HepG2 (cell line): ENCODE data around the gene HOXB2. TPM values are rescaled to one million over a fixed set of nuclear protein-coding genes. Genes with fewer than 3 reads are reported as not detected.

ENCODE experiments used
- ATAC-seq: fragments of 200-7000 bp; cut with Tn5 transposase; 3 replicates; pipeline ENCODE4 v1.9.1; 2020; ENCODE audit warnings: mild to moderate bottlenecking, moderate library complexity
- BruUV-seq: library from RNA; stranded (reverse); fragments of 400-500 nt; replicated peaks from 2 replicates; lab custom pipeline; 2021; lab: Mats Ljungman, UMichigan
- CTCF ChIA-PET: fragments of 300-600 bp; formaldehyde crosslinking; extraction: SDS; loops from one replicate; lab custom pipeline; 2021; ENCODE audit warnings: low total read pairs, inconsistent platforms, low intra/inter-chr PET ratio; lab: Yijun Ruan, JAX
- POLR2A ChIA-PET: fragments of 350-600 bp; sonication (Branson Sonifier 250); formaldehyde crosslinking; loops from one replicate; lab custom pipeline; 2020; ENCODE audit warnings: antibody characterized with exemption, inconsistent platforms; lab: Yijun Ruan, JAX
- DNase-seq: peaks from one replicate; pipeline ENCODE4 v3.0.0-alpha.2; 2015; ENCODE audit warnings: low spot score
- FAIRE-seq: peaks from 3 replicates; lab custom pipeline; 2011; peaks lifted over from hg19 to GRCh38; lab: Jason Lieb, UNC
- H2AFZ ChIP-seq: one replicate; pipeline ENCODE4 v1.6.1; 2011; ENCODE audit warnings: low read length, inconsistent platforms
- H3K27ac ChIP-seq: fragments of 300-600 bp; 3 replicates; pipeline ENCODE4 v1.8.0; 2011; ENCODE audit warnings: mixed run types, mild to moderate bottlenecking, mixed read lengths, low read length, inconsistent platforms; ENCODE audit not compliant: insufficient read depth; ENCODE audit errors: extremely low read length
- H3K27me3 ChIP-seq, 2 experiments: fragments of 200-600 bp in 1 of 2; 2 replicates in 1 of 2; 3 replicates in 1 of 2; pipeline versions ENCODE4 v1.6.0 to v1.8.0; 2011; ENCODE audit warnings: low read length in 2 of 2, mild to moderate bottlenecking in 2 of 2, moderate library complexity in 2 of 2, inconsistent platforms in 1 of 2; ENCODE audit not compliant: insufficient read depth in 2 of 2, control insufficient read depth in 1 of 2
- H3K36me3 ChIP-seq, 2 experiments: fragments of 200-600 bp in 1 of 2; replicated peaks in 1 of 2; 2 replicates in 1 of 2; 3 replicates in 1 of 2; pipeline versions ENCODE4 v1.5.1 to v1.8.0; 2011; ENCODE audit warnings: low read length in 2 of 2, inconsistent platforms in 1 of 2; ENCODE audit not compliant: insufficient read depth in 2 of 2, control insufficient read depth in 1 of 2
- H3K4me1 ChIP-seq: 2 replicates; pipeline ENCODE4 v1.5.1; 2012; ENCODE audit warnings: low read length, inconsistent platforms; ENCODE audit not compliant: insufficient read depth
- H3K4me2 ChIP-seq: 2 replicates; pipeline ENCODE4 v1.6.0; 2011; ENCODE audit warnings: low read depth, low read length, inconsistent platforms
- H3K4me3 ChIP-seq, 3 experiments: fragments of 200-600 bp in 1 of 3; sonication (generic), shearing (Covaris generic) in 1 of 3; replicated peaks in 1 of 3; 2 replicates each; pipeline ENCODE4 v1.5.1; 2011 to 2016; ENCODE audit warnings: low read length in 3 of 3, inconsistent platforms in 2 of 3, low read depth in 2 of 3, mild to moderate bottlenecking in 2 of 3, control low read depth in 1 of 3, mixed read lengths in 1 of 3; ENCODE audit not compliant: insufficient read depth in 1 of 3
- H3K79me2 ChIP-seq: one replicate; pipeline ENCODE4 v1.6.1; 2011; ENCODE audit warnings: low read length, inconsistent platforms; ENCODE audit not compliant: insufficient read depth
- H3K9ac ChIP-seq: 2 replicates; pipeline ENCODE4 v1.6.0; 2011; ENCODE audit warnings: mild to moderate bottlenecking, low read depth, low read length, inconsistent platforms; ENCODE audit not compliant: insufficient read depth
- H3K9me3 ChIP-seq: 2 replicates; pipeline ENCODE4 v1.5.1; 2012; ENCODE audit warnings: mild to moderate bottlenecking, low read length
- H4K20me1 ChIP-seq: 2 replicates; pipeline ENCODE4 v1.6.0; 2011; ENCODE audit warnings: inconsistent platforms, mild to moderate bottlenecking, low read length, moderate library complexity; ENCODE audit not compliant: insufficient read depth
- DZIP1 ChIP-seq: sonication (generic); formaldehyde crosslinking; IDR thresholded peaks from 2 replicates; pipeline ENCODE4 v1.5.0; 2020; ENCODE audit warnings: mild to moderate bottlenecking, missing genetic modification reagents
- GATAD1 ChIP-seq: IDR thresholded peaks from 2 replicates; pipeline ENCODE4 v1.6.1; 2016; ENCODE audit warnings: missing genetic modification reagents, missing compliant biosample characterization
- LBX2 ChIP-seq: sonication (generic); formaldehyde crosslinking; IDR thresholded peaks from 2 replicates; pipeline ENCODE4 v1.5.0; 2020; ENCODE audit warnings: missing genetic modification reagents, mild to moderate bottlenecking, borderline replicate concordance
- MAFF ChIP-seq: IDR thresholded peaks from 2 replicates; pipeline ENCODE4 v1.6.1; 2011; ENCODE audit warnings: low read depth, low read length, improper control_type of control experiment
- MED1 ChIP-seq: sonication (generic); formaldehyde crosslinking; IDR thresholded peaks from 2 replicates; pipeline ENCODE4 v1.4.0; 2020; ENCODE audit warnings: missing genetic modification reagents
- SNAPC4 ChIP-seq: sonication (generic); formaldehyde crosslinking; IDR thresholded peaks from 2 replicates; pipeline ENCODE4 v1.4.0; 2020; ENCODE audit warnings: mild to moderate bottlenecking, missing genetic modification reagents
- TERF1 ChIP-seq: sonication (generic); formaldehyde crosslinking; IDR thresholded peaks from 2 replicates; pipeline ENCODE4 v1.8.0; 2022; ENCODE audit warnings: mild to moderate bottlenecking, missing genetic modification reagents, moderate library complexity
- ZMYM2 ChIP-seq: sonication (generic); formaldehyde crosslinking; IDR thresholded peaks from 2 replicates; pipeline ENCODE4 v1.8.0; 2022; ENCODE audit warnings: mild to moderate bottlenecking, missing genetic modification reagents
- ZNF276 ChIP-seq: sonication (generic); formaldehyde crosslinking; IDR thresholded peaks from 2 replicates; pipeline ENCODE4 v1.4.0; 2020; ENCODE audit warnings: mild to moderate bottlenecking, low read depth, missing genetic modification reagents
- ZSCAN9 ChIP-seq: IDR thresholded peaks from 2 replicates; pipeline ENCODE4 v1.6.1; 2016; ENCODE audit warnings: borderline replicate concordance
- WGBS: methylation state at CpG from one replicate; pipeline ENCODE4 v1.1.6; 2017; ENCODE audit warnings: low lambda C conversion rate; 5-methylcytosine and 5-hydroxymethylcytosine counted together
- in situ Hi-C: cut with HindIII; loops from 2 replicates; pipeline ENCODE4 v1.10.0; 2017; ENCODE audit warnings: low pct_unique_long_range_greater_than_20kb; ENCODE audit not compliant: extremely low pct_ligation_motif_present
- intact Hi-C: fragments of 100-400 bp; cut with micrococcal nuclease; formaldehyde crosslinking; loops from one replicate; pipeline ENCODE4 v1.10.0; 2022; ENCODE audit not compliant: unreplicated experiment
- polyA plus RNA-seq, 8 experiments: library from polyadenylated mRNA; depleted of rRNA in 3 of 8; stranded (reverse) in 7 of 8; unstranded in 1 of 8; fragments of >200 nt; fragmentation: Illumina TruSeq in 4 of 8; extraction: Trizol in 4 of 8; gene quantifications; 2 replicates each; pipeline versions ENCODE4 v1.2.1 to v1.2.3, GENCODE V29; 2011 to 2016; ENCODE audit warnings: low read depth in 4 of 8, missing spikeins in 1 of 8, mixed read lengths in 1 of 8; ENCODE audit not compliant: insufficient read depth in 1 of 8
- total RNA-seq, 5 experiments: library from RNA; depleted of rRNA; stranded (reverse); fragments of >200 nt; fragmentation: Illumina TruSeq; extraction: Trizol; gene quantifications; 2 replicates each; pipeline ENCODE4 v1.2.3, GENCODE V29; 2016; ENCODE audit warnings: low read depth in 1 of 5

HOXB2 gene
- total and polyA plus RNA-seq, 2 of the 13 experiments (the other 11 are each of a cell fraction or from before 2014, with no cell fraction given) = not detected

- no peak for TF ChIP-seq TERF1
- no peak for TF ChIP-seq ZSCAN9
- no peak for TF ChIP-seq ZNF276 (CRISPR knock-in tag)
- TF ChIP-seq ZMYM2 (CRISPR knock-in tag) = no peak
Measured at GRCh38 chr17:48562934-48563333, 18.0 kb upstream of the HOXB2 start (continued).

- Histone ChIP-seq H3K9ac (no peak overlapping the region), H3K4me3 (no peak overlapping the region), H3K9me3 (no peaks in the 10 kb centered on the region), H3K27ac (no peak overlapping the region), H2AFZ (no peak overlapping the region), H3K79me2 (no peaks in the 10 kb centered on the region), H4K20me1 (no peaks in the 10 kb centered on the region; the same call in 1 of the 2 replicates), H3K4me2 (no peak overlapping the region), H3K4me1 (no peaks in the 10 kb centered on the region), H3K36me3 (no peaks in the 10 kb centered on the region), H3K27me3 (peaks cover 29 to 94% of the 10 kb centered on the region in 2 experiments)
- intact Hi-C loops (no loop called here), in situ Hi-C loops (no loop called here)
- DNase-seq (no peak), FAIRE-seq (no peak), ATAC-seq (peak; percentile 78)
- no TSS peak for BruUV-seq
- ChIA-PET POLR2A (no interaction called here), CTCF (no interaction called here)
- WGBS = 13% methylated on average over 15 of the region's 15 CpGs
- TF ChIP-seq MAFF = no peak
- no peak for TF ChIP-seq GATAD1 (CRISPR knock-in tag)
- TF ChIP-seq MED1 (CRISPR knock-in tag) = no peak
- TF ChIP-seq LBX2 (CRISPR knock-in tag) = no peak
- no peak for TF ChIP-seq SNAPC4
- TF ChIP-seq DZIP1 (CRISPR knock-in tag) = no peak
Measured at GRCh38 chr17:48561884-48562810, 17.2 kb upstream of the HOXB2 start.
